Measurements from ENCODE around the gene CALHM1.
"Not testable (repeated sequence)": the region's sequence is repeated elsewhere in the genome, so short reads cannot be mapped to it uniquely, and the experiment has no call there.

CALHM1 gene, protein sequence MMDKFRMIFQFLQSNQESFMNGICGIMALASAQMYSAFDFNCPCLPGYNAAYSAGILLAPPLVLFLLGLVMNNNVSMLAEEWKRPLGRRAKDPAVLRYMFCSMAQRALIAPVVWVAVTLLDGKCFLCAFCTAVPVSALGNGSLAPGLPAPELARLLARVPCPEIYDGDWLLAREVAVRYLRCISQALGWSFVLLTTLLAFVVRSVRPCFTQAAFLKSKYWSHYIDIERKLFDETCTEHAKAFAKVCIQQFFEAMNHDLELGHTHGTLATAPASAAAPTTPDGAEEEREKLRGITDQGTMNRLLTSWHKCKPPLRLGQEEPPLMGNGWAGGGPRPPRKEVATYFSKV

DNA sequence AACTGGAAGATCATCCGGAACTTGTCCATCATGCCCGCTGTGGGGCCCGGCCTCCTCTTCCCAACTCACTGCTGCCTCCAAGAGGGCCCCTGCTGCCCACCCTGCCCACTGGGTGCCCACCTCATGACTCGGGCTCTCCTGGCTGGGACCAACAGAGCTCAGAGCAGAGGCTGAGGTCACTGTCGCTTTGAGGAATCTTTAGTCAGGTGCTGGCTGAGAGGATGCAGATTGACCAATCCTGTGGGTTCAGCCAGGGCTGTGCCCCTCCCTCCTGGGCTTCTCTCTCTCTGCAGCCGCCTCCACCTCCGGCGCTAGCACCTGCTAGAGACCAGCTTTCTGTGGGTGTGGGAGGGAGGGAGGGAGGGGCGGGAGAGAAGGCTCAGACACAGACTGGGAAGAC is at the start of gene CALHM1:
TSS of gene CALHM1 (minus strand) at position 181 of the 400 bp plus-strand sequence. CDS start at position 32, 149 bp downstream.
- DNase-seq = peak; percentile 28 to 58

DNA sequence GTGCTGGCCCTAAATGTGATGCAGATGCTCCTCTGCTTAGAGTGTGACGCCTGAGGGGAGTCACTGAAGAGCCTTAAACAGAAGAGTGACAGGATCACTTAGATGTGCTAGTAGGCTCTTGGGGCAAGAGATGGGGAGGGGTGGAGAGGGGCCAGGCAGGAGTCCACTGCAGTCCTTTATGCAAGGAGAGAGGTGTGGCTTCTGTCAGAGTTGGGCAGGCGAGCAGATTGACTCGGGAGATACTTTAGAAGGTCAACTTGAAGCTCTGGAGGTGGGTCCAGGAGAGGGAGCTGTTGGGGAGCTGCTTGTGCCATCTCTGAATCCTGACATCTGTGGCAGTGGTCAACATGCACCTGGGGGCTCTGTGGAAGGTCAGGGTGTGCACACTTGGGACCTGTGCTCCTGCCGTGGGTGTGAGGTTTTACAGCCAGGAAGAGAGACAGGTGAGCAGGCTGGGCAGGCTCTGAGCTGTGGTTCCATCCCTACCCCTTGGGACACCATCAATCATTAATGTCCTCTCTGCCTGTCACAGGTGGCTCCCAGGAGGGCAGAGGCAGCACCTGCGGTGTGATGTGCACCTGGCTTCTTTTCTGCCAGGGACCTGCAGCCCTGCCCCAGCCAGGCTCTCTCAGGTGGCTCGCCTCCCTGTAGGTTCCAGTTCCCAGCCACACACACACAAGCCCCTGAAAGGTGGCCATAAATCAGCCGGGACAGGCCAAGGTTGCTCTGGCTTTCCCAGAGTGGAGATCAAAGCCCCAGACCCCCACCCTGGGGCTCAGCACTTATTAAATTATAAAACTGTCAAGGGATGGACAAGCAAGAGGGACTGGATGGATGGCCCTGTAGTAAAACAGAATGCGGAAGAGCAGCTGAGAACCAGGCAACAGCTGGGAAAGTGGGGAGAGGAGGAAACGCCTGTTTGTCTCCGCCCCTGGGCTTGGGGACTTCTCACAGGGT is 48.8 kb upstream of the CALHM1 start:
- peak; percentile 76 to 85 for DNase-seq

DNA sequence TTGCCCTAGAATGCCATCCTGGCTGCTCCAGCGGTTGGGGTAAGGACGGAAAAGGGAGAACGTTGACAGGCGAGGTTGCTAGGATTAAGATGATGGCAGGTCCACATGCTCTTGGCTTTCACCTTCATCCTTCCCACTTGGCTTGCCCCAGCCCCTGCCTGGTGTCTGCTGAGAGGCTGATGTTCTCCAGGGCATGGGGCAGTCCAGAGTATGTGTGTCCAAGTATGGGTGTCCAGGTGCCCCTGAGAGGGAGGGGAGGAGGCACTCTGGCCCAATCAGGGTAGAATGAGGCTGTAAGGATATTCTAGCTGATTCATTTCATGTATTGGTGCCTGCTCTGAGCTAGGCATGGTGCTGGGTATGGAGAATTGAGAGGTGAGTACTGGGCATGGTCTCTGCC is 47.4 kb upstream of the CALHM1 start:
- no peak for DNase-seq

DNA sequence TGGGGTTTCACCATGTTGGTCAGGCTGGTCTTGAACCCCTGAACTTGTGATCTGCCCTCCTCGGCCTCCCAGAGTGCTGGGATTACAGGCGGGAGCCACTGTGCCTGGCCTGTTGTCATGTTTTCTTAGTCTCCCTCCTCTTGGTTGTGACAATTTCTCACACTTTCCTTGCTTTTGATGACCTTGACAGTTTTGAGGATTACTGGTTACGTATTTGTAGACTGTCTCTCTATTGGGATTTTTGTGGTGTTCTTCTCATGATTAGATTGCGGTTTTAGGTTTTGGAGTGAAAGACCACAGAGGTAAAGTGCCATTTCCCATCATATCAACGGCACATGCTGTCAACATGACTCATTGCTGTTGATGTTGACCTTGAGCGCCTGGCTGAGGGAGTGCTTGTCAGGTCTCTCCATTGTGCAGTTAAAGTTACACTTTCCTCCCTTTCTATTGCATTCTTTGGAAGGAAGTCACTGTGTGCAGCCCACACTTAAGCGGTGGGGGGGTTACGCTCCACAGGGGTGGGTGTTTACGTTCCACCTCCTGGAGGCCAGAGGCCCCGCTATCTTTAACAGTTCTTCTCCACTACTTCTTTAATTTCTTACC is 45.6 kb upstream of the CALHM1 start:
- no peak for DNase-seq

DNA sequence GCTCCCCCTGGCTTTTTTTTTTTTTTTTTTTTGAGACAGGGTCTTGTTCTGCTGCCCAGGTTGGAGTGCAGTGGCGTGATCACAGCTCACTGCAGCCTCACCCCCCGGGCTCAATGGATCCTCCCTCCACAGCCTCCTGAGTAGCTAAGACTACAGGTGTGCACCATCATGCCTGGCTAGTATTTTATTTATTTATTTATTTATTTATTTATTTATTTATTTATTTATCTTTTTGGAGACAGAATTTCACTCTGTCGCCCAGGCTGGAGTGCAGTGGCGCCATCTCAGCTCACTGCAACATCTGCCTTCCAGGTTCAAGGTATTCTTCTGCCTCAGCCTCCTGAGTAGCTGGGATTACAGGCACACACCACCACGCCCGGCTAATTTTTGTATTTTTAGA is 45.1 kb upstream of the CALHM1 start:
- not testable (repeated sequence) for DNase-seq

DNA sequence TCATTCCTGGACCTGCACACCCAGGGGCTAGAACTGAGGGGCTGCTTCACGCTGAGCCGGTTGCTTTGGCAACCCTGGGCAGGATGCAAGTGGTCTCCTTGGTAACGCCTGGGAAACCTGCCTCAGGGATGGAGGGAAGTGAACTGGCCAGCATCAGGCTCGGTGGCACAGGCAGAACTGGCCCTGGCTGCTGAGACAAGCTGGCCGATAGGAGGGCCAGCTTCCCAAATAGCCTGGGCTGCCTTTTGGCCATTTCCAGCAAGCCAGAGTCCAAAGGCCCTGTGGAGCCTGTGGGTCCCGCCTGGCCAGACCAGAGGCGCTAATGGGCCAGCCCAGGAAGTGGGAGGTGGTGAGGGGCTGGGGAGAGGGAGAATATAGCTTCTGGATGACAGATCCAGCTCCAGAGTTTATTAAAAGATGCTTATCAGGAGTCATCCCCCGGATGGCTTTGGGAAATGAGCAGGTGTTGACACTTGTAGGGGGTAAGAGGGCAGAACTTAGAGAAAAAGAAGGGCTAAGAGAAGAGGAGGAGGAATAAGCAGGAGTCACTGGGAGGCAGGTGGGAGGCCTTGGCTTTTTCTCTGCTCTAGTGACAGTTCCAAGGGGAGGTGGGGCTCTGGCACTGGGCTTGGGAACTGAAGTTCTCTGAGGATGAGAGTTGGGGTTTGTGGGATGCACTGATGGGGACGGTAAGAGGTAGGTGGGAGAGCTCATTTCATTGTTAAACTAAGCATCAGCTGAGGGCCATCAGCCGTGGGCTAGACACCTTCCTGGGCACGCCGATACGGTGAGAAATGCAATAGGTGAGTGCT is 44.4 kb upstream of the CALHM1 start:
- no peak for DNase-seq

DNA sequence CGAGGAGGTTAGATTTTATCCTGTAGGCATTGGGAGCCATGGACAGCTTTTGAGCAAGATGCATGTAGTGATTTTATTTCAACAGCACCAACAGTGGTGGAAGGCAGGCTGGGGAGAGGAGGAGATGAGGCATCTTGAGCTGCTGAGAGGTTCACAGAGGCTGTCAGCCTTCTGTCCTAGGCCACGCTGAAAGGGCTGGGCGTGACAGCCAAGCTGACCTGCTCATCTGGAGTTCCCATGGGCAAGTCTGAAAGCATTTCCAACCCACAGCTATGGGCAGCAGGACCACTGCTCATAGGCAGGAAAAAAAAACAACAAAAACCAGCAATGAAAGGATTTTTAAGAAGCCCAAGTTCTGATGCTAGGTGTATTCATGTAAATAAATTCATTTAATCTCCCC is 42.5 kb upstream of the CALHM1 start:
- DNase-seq = no peak

DNA sequence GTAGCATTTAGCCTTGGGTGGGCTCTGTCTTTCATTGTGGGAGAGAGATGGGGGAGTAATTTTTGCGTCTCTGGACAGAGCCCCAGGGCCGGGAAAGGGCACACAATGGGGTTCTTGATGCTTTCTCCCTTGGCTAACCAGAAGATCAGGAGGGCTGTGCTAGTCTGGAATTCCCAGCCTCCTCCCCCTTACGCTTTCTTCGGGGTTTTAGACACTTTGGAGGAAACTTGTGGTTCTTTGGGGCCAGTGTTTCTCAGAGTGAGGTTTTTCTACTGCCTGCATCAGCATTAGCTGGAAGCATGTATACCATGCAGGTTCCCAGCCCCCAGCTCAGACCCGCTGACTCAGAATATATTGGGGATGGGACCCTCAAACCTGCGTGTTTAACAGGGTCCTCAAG is 41.8 kb upstream of the CALHM1 start:
- DNase-seq = no peak

DNA sequence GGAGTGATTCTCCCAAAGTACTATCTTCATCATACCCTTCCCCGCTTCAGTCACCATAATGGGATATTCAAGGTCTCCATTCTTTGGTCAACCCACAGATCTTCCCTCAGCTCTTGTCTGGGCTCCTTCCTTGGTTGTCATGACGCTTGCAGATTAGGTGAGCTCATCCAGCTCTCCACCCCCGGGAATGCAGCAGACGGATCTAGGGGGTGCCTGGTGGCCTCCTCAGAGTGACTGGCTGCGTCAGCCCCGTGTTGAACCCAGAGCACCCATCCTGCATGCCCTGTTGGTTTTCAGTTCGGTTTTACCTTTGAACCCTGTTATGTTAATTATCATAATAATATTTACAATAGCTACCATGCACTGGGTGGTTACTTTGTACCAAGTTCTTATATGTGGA is 41.2 kb upstream of the CALHM1 start:
- no peak for DNase-seq

DNA sequence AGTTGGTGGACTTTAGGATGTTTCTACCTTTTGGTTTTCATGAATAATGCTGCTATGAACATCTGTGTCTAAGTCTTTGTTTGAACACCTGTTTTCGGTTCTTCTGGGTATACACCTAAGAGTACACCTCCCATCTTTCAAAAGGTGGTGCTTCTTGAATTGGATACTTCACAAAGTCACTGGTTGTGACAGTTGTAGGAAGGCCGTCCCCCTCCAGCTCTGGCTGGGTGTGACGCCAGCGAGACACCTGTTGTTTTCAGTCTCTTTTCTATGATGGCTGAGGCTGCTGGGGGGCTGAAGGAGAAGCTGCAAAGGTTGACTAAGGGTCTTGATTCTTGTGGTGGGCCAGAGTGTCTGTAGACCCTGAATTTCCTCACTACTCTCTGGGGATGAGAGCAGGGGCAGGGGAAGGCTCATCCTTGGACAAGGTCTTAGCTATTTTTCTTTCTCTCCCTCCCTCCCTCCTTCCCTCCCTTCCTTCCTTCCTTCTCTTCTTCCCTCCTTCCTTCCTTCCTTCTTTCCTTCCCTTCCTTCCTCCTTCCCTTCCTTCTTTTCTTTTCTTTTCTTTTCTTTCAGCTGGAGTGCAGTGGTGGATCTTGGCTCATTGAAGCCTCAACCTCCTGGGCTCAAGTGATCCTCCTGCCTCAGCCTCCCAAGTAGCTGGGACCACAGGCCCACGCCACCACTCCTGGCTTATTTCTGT is 40.4 kb upstream of the CALHM1 start:
- peak; percentile 54 to 59 for DNase-seq

DNA sequence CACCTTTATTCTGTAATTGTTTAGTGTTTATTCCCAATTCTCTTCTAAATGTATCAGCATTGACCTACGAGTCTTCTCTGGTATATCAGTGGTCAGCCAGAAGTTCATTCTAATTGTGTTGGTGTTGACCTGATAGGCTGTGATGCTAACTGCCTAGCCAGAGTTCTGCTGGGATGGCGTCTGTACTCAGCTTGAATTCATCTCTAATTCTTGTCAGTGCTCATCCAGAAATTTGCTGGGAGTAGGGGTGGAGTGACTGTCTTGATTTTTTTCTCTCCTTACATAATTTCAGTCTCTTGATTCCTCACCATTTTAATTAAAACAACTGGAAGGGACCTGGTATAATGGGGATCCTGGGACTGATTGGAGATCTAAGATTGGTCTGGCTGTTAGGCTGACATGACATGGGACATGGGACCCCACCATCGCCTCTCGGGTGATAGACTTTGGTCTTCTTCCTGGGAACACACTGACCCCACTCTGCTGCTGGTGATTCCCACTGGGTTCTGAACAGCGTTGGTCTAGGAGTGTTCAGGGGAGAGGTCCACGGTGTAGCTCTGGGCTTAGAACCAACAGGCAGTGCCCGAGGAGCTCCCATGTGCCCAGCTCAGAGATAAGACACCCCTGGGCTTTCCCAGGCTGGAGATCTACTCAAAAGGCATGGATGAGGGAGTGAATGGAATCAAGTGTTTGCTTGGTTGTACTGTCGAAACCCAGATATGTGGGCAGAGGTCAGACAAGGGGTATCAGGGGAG is 38.6 kb upstream of the CALHM1 start:
- no peak for DNase-seq

DNA sequence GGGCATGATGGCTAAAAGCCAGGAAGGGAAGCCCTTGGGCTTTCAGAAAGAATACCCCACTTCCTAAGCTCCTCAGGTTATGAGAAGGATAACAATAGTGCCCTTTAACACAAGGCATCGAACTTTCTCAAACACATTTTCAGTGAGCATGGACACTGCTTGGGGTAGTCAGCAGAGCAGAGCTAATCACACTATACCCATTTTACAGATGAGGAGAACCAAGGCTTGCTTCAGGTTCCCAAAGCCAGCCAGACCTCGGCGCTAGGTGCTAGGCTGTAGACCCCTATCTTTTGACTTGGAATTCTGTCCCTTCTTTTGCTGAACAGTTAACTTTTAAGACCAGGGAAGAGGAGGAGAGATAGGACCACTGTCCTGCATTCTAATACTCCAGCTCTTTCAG is 36.6 kb upstream of the CALHM1 start:
- no peak for DNase-seq

DNA sequence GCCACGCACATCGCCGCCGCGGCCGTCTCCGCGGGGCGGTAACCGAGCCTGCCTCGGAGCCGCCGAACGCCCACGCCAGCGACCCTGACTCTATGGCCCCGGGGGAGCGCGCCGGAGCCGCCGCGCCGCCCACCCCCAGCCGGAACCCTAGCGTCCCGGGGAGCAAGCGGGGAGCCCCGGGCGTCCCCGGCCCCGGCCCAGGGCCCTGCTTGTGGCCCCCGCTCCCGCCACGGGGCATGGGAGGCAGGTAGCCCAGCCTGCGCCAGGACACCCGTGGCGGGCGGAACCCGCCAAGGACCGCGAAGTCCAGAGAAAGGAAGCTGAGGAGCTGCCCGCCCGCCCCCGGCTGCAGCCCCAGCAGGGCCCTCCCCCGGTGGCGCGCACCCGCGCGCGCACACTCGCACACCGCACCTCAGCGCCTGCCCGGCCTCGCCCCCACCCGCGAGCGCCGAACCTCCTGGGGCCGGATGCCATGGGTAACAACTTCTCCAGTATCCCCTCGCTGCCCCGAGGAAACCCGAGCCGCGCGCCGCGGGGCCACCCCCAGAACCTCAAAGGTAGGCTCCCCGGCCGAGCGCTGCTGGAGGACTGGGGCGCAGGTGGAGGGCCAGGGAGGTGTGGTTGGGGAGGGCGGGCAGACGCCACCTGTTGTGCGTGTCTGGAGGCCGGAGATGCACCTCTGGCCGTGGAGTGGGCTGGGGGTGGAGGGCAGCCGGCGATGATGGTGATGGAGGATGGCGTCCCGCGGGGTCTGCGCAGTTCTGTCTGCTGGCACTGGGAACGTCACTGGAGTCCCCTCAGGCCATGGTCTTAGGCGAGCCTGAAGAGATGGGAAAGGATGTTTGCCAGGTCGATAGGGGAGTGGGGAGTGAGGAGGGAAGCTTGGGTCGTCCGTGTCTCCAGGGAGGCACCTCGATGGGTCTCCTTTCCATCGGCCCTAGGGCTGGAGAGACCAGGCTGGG is 35.5 kb upstream of the CALHM1 start:
- DNase-seq = no peak

DNA sequence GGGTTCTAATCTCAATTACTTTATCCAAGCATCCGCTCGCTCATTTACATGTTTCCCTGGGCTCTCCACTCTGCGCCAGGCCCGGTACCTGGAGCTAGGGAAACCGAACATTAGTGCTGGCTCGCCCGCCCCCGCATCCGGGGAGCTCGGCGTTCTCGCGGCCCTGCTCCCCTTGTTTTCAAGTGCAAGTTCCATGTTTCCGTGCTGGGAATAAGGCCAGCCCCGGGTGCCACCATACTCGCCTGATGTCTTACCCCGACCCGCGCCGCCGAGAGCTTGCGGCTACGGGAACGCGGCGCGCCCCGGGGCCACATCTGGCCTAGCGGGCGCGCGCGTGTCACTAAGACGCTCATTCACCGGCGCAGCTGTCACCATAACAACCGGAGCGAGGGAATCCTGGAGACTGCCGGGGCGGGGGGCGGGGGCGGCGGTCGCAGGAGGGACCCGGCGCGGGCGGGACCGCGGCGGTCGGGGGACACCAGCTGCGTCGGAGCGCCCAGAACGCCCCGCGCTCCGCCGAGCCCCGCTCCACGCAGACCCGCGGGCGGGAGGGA is 34.7 kb upstream of the CALHM1 start, which contains the start of gene NEURL1:
TSS of gene NEURL1 (plus strand) at position 344 of the 554 bp plus-strand sequence. CDS start 683 bp downstream, outside the sequence.
- DNase-seq = peak; percentile 15 to 43

DNA sequence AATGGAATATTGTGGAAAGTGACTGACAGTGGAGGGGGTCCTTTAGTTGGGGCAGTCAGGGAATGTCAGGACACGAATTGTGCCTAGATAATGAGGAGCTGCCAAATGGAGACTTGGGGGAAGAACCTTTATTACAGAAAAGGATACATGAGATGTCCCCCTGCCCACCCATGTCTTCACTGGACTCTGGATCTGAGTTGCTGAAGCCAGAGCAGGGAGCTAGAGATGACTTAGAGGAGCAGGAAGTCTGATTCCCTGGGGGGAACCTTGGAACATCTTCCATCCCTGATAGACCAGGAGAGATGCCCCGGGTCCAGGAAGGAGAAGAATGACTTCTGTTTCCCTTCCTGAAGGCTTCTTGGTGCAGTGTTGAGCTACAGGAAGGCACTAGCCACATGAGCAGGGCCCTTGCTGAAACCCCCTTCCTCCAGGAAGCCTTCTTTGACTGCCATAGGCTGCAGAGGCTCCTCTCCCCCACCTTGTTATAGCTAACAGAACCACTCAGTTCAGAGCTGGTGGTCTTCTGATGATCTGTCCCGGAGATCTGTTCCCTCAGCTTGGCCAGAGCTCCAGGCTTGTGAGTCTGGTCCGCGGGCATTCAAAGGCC is 34.1 kb upstream of the CALHM1 start:
- no peak for DNase-seq

DNA sequence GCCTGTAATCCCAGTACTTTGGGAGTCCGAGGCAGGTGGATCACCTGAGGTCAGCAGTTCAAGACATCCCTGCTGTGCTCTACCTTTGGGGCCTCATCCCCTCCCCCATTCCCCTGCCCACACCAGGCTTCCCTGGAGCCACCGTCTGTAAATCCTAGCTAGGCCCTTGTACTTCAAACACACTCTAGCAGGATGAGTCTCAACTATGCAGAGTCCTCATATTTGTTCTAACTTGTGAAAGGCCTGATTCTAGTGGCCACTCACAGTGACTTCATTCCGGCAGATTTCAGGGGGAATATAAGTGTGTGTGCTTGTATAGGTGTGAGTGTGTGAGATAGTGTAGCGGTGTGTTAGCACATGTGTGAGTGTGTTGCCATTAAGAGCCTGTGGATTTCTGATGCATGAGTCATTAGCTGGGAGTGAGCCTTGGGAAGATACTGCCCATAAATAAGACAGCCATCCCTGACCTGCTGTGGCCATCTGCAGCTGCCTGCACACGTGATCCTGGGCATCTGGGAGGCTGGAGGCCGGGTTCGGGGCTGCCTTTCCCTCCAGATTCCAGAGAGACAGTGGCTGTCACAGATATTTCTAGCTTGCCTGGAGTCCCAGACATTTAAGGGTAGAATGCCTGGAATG is 33.1 kb upstream of the CALHM1 start:
- no peak for DNase-seq

DNA sequence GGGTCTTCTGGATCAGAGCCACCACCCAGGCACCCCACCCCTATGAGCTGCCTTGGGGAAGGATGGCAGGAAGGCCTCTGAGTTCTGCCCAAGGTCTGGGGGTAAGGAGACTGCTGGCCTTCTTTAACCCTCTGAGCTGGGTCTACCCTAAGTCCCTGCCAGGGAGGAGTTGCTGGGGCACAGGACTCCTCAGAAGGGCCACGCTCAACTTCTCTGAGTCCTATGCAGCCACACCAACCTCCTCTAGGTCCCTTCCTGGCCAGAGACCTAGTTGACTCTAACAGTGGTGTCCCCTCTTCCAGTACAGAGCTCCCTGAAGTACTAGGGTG is 32.2 kb upstream of the CALHM1 start:
- DNase-seq = no peak

DNA sequence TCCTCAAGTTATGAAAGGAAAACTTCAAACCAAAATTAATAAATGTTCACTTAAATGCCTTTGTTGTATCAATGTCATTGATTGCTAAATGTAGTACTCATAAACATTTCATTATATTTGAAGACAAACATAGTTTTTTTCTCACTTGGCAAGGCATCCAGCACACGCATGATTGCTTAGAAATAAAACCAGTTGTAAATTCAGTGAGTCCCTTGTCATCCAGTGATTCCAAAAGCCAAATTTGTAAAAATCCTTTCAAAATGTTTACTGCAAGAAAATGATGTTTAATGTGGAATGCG is 28.7 kb upstream of the CALHM1 start:
- DNase-seq = no peak

Measured in NCI-H187 (cell line).